Fibroblast of the aortic adventitia (primary cell): ENCODE results near the gene HSPA4. TPM values are rescaled to one million over a fixed set of nuclear protein-coding genes. Genes with fewer than 3 reads are reported as not detected.

Experiments used
- DNase-seq: peaks from one replicate; pipeline ENCODE4 v3.0.0-alpha.2; 2010; ENCODE audit warnings: low read depth
- H3K4me3 ChIP-seq: 2 replicates; pipeline ENCODE4 v1.5.1; 2011; ENCODE audit warnings: low read depth, mild to moderate bottlenecking, control low read depth, low read length, moderate library complexity
- total RNA-seq: library from RNA; depleted of rRNA; stranded (reverse); fragments of >200 nt; gene quantifications from 2 replicates; pipeline ENCODE4 v1.2.3, GENCODE V29; 2012; ENCODE audit warnings: low replicate concordance
- TF ChIP-seq, protein P1 (sequence below): IDR thresholded peaks from 2 replicates; pipeline ENCODE4 v1.5.1; 2011; ENCODE audit warnings: mild to moderate bottlenecking, low read length, control low read depth, inconsistent platforms; ENCODE audit not compliant: insufficient read depth

Gene HSPA4
- total RNA-seq, 1 donor = 128 TPM

DNA sequence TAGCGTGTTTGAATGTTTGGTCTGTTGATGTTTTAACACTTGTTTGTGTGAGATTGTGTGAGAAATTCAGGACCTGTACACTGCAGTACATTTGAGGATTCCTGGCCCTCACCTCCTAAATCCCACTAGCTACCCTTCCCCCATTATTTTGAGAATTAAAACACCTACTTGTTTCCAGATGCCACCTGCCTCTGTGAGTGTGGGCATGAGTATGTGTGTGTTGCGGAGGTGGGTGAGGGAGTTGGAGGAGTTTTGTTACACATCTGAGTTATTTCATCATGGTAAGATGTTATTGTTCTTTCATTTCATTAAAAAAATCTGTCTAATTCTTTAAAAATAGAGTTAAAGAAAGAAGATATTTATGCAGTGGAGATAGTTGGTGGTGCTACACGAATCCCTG, 36.3 kb downstream of the HSPA4 start:
- TF ChIP-seq, protein P1, sequence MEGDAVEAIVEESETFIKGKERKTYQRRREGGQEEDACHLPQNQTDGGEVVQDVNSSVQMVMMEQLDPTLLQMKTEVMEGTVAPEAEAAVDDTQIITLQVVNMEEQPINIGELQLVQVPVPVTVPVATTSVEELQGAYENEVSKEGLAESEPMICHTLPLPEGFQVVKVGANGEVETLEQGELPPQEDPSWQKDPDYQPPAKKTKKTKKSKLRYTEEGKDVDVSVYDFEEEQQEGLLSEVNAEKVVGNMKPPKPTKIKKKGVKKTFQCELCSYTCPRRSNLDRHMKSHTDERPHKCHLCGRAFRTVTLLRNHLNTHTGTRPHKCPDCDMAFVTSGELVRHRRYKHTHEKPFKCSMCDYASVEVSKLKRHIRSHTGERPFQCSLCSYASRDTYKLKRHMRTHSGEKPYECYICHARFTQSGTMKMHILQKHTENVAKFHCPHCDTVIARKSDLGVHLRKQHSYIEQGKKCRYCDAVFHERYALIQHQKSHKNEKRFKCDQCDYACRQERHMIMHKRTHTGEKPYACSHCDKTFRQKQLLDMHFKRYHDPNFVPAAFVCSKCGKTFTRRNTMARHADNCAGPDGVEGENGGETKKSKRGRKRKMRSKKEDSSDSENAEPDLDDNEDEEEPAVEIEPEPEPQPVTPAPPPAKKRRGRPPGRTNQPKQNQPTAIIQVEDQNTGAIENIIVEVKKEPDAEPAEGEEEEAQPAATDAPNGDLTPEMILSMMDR = no peak

DNA sequence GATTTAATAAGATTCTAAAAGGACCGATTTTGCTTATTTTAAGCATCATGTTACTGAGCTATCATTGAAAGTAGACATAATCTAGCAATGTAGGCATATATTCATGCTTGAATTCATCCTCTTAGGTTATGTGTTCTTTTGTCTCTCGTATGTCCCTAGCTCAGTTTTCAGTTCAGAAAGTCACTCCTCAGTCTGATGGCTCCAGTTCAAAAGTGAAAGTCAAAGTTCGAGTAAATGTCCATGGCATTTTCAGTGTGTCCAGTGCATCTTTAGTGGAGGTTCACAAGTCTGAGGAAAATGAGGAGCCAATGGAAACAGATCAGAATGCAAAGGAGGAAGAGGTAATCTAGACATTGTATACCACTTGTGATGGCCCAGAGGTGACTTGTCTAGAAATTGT, 39.2 kb downstream of the HSPA4 start:
- H3K4me3 ChIP-seq = no peak overlapping the region
- no peak for DNase-seq
- TF ChIP-seq, protein P1 = no peak

More for the DNA sequence above, 36.3 kb downstream of the HSPA4 start:
- no peak overlapping the region for H3K4me3 ChIP-seq
- DNase-seq = no peak

DNA sequence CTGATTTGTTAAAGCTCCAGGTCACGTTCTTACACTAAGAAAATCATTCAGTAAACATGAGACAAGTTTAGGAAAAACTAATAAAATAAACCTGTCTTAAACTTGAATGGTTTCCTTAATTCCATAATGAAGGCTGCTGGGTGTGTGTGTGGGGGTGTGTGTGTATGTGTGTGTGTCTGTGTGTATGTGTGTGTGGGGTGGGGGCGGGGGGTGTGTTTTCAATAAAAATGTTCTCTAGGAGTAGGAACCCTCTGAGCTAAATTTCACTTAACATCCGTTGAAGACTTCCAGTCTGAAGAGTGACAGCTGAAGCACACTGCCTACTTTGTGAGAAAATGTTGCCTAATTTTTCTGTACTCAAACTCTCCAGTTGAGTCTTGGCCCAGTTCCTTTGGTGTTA, 54.5 kb downstream of the HSPA4 start:
- TF ChIP-seq, protein P1 = no peak
- H3K4me3 ChIP-seq = no peak overlapping the region
- no peak for DNase-seq

DNA sequence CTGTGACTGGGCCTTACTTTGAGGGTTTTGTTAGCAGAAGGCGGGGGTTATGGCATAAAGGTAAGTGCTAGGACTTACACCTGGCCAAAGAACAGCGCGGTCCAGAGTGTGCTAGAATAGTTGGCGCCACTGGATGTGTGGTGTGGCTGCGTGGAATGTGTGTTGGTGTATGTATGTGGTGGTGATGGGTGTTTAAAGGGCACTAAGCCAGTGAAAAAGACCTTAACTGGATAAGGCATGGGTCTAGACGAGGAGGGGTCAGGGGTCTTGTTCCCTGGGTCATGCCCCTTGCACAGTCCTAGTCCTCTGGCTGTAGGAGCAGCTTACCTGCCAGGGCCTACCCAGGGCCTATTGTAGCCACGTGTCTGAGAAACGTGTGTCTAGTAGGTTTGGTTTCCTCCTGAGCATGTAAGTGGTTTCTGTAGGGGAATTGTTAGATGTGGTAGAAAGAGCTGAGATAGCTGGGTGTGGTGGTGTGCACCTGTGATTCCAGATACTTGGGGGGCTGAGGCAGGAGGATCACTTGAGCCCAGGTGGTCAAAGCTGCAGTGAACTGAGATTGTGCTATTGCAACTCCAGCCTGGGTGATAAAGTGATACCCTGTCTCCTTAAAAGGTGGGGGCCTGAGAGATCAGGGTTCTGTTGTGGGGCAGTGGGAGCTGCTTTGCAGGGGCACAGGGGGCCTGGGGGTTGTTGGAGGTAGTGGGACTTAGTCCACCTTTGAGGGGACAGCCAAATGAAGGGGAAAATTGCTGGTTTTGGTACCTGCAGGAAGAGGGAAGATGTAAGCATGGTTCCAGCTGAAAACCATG, 55.2 kb downstream of the HSPA4 start:
- DNase-seq = no peak
- TF ChIP-seq, protein P1 = no peak
- H3K4me3 ChIP-seq = no peak overlapping the region

DNA sequence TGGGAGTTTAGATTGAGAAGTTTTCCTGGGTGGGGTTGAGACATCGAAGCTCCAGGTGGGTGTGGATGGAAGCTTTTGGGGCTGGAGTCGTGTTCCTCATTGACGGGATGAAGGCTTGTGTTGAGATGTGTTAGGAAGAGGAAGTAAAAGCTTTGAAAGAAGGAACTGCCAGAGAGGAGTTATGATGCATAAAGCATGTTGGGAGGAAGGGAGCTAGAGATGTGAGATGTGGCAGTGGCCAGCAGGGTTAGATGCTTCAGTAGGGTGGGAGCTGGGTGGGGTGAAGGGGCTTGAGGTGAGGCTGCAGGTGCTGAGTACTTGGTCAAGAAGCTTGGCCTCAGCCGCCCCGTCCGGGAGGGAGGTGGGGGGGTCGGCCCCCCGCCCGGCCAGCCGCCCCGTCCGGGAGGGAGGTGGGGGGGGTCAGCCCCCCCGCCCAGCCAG, 56.7 kb downstream of the HSPA4 start:
- H3K4me3 ChIP-seq = no peak overlapping the region
- TF ChIP-seq, protein P1 = no peak
- no peak for DNase-seq

DNA sequence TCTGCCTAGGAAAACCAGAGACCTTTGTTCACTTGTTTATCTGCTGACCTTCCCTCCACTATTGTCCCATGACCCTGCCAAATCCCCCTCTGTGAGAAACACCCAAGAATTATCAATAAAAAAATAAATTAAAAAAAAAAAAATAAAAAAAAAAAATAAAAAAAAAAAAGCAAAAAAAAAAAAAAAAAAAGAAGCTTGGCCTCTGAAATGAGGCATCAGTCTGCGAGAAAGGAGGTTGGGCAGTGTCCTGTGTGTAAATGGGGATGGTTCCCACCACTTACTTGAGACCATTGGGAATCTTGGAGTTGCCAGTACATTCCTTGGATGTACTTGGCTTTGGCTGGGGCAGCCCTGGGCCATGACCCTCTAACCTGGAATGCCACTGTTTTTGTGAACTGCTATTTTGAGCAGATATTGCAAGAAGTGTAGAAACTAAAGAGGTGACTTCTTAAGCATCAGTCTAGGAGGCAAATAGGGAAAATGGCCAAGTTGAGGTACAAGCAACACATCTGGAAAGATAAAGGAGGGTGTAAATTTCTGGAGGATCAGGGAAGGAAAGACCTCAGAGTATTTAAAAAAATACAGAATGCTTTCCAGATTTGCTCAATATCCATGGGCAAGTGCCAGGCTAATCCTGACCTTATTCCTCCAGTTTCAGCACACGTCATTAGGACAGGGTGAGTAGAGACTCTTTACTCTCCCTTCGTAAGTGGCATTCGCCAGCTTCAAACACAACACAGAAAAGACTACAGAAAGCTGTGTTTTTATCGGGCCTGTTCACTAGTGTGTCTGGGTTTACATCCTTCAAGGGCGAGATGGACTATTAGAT, 58.1 kb downstream of the HSPA4 start:
- no peak overlapping the region for H3K4me3 ChIP-seq
- DNase-seq = peak; percentile 70
- TF ChIP-seq, protein P1 = no peak
